Limb (tissue), 2 donors: ENCODE results near the gene ERGIC1.
"Not testable (repeated sequence)": the region's sequence is repeated elsewhere in the genome, so short reads cannot be mapped to it uniquely, and the experiment has no call there.

Source experiments
- DNase-seq, 2 donors: peaks; one replicate each; pipeline ENCODE4 v3.0.0-alpha.2; 2016; ENCODE audit errors: extremely low spot score in 2 of 2

Gene ERGIC1, protein sequence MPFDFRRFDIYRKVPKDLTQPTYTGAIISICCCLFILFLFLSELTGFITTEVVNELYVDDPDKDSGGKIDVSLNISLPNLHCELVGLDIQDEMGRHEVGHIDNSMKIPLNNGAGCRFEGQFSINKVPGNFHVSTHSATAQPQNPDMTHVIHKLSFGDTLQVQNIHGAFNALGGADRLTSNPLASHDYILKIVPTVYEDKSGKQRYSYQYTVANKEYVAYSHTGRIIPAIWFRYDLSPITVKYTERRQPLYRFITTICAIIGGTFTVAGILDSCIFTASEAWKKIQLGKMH

DNA sequence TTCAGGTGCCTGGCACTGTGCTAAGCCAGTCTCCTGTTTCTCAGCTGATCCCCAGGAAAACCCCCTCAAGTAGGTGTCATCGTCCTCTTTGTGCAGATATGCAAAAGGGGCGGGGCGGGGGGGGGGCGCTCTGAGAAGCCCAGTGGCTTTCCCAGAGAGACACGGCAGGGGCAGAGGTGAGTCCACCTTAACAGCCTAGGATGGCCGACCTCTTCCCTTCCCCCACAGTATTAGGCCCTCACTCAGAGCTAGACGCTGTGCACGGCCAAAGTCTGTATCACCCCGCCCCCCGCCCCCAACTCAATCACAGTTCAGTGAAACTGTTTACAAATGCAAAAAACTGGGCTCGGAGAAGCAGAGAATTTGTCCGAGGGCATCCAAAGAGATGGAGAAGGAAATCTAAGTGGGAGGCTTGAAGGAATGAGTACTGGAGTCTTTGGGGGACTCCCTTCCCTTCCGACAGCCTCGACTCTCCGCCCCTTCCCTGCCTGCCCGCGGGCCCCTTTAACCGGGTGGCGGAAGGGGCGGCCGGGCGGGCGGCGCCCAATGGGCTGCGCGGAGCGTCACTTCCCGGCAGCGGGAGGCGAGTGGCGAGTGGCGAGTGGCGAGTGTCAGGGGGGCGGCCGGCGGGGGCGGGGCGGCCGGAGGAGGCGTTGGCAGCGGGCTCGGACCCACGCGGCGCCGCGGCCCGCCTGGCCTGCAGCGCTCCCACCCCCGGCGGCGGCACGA lies at the start of gene ERGIC1:
Gene ERGIC1, plus strand, starts transcription at position 566 of the 729 bp plus-strand sequence. Its CDS starts 163 bp downstream, at position 729.
- DNase-seq = peak; percentile 63 to 89

DNA sequence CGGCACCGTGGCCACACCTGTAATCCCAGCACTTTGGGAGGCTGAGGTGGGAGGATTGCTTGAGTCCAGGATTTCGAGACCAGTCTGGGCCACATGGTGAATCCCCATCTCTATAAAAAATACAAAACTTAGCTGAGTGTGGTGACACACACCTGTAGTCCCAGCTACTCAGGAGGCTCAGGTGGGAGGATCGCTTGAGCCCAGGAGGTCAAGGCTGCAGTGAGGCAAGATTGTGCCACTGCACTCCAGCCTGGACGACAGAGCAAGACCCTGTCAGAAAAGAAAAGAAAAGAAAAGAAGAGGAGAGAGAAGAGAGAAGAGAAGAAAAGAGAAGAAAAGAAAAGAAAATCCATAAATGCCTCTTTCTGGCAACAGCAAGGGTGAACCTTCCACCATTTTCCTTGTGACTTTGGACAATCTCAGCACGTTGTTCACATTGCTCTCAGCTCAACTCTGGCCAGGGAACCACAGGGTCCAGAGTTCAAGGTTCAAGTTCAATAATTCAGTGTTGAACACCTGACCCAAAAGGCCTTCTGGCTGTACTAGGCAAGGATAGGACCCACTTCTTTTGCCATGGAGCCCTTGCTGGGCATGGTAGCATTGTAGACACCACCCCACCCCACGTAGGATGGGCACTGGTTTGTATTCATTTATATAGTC lies 48.5 kb upstream of the ERGIC1 start:
- DNase-seq = no peak

DNA sequence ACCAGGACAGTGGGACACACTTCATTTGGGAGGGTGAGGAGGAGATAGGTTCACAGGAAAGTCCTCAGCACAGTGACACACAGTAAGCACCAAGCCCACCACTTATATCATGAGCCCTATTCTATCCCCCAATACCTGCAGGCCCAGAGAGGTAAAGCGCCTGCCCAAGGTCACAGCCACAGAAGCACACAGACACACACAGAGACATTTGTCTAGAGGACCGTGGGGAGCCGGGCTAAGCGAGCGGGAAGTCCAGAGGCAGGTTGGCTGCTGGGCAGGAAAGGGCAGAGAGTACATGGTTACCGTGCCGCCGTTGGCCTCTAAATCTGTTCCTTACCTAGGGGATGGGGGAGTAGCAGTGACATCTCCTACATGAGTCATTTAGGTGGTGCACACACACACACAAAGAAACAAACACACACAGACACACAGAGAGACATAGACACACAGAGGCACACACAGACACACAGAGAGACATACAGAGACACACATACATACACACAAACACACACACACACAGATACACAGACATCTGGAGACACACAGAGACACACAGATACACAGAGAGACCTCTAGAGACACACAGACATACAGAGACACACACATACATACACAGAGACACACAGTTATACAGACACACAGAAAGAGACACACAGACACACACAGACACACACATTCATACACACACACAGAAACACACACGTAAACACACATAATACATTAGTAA lies 47.2 kb upstream of the ERGIC1 start:
- no peak for DNase-seq

DNA sequence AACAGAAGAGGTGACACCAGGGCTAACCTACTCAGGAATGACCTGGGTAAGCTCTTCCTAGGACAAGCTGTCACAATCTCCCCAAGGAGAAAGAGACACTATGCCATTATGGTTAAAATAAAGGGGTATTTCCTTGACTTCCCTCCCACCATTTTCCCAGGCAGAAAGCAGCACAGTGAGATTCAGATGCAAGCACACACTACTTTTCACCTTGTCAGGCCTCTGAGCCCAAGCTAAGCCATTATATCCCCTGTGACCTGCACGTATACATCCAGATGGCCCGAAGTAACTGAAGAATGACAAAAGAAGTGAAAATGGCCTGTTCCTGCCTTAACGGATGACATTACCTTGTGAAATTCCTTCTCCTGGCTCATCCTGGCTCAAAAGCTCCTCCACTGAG lies 46.5 kb upstream of the ERGIC1 start:
- not testable (repeated sequence) for DNase-seq

DNA sequence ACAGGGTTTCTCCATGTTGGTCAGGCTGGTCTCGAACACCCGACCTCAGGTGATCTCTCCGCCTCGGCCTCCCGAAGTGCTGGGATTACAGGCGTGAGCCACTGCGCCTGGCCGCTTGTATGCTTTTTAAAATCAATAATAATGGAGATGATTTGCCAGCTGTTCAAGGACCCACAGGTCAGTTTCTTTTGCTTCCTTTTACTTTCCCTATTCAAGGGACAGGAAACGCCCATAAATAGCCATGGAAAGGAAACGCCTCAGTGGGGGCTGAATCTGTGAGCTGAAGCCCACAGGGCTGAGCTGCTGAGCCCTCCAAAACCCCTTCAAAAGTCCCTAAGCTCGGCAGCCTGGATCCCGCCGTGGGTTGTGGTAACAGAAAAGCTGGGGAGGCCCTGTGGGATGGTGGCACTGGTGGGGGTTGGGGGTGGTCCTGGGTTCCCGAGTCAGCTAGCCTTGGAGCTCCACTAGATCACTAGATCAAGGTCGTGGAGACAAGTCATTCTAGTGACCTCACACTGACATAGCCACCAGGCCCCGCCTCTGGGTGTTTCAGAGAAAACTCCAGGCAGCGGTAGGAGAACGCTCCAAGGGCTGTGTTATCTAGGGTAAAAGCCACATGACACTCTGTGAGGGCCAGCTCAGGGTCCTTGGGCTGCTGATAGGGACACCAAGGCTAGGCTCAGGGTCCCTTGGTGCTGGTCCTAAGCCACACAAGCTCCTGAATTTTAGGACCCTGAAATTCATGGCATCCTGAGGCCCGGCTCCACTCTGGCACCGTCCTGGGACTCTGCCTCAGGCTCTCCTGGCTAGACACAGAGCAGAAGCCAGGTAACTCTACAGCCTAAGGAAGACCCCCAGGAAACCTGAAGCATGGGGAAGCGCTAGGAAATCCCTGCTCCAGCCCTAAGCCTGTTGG lies 45.0 kb upstream of the ERGIC1 start:
- DNase-seq = no peak

DNA sequence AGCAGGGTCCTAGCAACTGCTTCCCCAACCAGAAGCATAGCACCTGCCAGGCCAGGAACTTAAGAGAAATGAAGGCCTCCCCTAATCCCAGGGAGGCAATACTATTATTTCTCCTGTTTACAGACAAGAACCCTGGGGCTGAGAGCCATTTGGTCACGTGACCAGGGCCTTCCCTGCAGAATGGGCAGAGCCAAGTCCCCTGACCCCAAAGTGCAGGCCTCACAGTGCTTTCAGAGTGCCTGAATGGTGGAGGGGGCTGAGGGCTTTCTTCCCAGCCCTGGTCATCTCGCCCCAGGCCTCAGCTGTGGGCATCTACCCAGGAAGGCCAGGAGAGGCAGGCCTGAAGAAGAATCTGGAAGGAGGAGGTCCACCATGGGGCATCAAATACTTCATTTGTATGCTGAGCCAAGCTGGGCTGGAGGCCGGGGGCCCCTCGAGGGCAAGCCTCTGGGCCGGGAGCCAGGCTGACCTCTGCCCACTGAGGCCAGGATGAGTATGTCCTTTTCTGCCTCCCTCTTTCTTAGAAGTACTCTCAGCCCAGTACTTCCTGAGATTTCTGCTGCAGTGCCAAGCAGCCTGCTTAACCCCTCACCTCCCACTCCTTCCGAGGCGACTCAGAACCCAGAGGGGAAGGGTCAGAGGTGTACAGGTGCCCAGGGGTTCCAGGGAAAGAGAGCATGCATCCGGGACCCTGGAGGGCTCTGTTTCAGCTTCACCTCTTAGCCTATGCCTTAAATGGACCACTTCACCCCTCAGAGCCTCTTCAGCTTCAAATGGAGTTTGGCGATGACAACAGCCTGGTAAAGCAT lies 44.2 kb upstream of the ERGIC1 start:
- DNase-seq = no peak

DNA sequence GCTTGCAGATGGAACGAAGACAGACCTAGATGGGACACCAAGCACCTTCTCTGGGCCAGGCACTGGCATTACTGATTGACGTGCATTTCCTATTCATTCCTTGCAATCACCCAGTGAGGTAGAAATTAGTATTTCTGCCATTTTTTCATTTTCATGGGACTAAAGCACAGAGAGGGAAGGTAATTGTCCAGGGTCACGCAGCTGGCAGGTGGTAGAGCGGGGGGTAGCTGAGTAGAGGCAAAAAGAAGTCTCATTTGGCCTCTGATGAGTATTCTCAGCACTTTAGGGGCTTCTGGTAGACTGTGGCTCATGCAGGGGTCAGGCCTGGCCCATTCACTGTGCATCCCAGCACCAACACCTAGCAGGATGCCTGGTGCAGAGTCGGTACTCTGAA lies 43.6 kb upstream of the ERGIC1 start:
- no peak for DNase-seq

DNA sequence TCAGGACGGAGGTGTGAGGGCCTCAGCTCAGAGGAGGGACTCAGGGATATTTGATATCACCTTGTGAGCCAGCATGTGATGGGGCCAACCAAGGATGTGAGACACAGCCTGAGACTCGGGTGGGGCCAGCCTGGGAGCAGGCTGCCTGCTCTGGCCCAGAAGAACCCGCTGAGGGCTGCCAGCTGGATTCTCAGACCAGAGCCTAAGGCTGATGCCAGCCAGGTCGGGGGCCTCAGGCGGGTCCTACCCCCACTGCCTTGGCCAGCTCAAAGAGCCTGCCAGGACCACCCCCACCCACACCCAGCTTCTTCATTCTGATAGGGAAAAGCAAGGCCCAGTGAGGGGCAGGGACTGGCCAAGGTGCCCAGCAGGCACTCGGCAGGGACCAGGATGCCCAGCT lies 42.8 kb upstream of the ERGIC1 start:
- no peak for DNase-seq

DNA sequence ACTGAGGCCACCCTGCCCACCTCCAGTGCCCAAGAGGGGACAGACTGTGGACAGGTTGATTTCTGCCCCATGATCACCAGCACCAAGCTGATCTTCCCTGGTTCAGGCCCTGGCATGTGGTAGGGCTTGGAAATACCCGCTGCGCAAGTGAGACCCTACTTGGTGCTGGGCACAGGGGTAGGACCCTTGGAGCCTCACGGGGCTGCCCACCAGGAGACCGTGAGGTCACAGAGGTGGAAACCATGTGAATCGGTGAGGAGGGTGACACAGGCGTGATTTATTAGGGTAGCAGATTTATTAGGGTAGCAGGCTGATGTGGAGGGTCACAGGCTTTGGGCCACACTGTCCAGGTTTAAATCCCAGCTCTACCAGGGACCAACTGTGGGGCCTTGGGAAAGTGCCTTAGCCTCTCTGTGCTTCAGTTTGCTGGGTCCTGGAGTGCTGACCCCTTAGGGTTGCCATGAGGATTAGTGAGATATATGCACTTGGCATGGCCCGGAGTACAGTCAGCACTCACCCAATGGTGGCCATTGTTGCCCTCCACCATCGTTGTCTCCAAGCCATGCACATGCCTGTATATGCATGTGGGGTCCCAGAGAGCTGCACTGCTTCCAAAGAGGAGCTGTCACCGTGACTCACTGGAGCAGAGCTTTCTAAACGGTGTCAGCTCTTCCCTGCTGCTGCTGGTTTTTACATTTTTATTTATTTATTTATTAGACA lies 42.2 kb upstream of the ERGIC1 start:
- DNase-seq = no peak

DNA sequence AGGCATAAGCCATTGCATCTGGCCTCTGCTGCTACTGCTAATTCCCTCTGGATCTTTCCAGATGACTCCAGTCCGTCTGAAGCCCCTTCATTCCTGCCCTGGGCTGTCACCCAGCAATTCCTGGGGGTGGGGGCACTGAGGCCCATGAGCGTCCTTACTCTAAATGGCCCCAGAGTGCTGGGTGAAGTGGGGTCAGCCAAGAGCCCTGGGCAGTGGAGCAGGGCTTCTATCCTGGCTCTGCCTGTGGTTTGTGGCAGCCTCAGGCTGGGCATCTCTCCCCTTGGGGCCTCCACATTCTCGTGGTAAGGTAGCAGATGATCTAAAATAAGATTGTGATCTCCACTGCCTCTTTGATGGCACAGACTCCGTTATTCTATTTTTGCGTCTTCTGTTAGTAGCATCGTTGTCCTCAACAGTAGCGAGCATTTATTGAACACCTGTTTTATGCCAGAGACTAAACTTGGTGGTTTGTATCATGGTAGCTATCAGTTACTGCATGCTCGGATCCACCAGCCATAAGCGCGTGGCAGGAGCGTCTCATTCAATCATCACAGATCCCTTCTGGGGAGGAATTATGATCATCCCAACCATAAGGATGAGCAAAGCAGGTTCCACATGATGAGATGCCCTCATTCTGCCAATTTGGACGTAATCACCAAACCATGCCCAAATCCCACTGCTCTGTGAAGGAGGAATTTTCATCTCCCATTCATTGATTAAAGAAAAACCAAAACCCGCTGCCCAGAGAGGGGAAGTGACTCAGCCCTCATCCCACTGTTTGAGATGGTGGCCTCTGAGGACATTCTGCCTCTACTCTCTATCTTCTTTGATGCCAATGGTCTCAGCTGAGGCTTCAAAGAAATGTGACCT lies 41.1 kb upstream of the ERGIC1 start:
- DNase-seq = no peak

DNA sequence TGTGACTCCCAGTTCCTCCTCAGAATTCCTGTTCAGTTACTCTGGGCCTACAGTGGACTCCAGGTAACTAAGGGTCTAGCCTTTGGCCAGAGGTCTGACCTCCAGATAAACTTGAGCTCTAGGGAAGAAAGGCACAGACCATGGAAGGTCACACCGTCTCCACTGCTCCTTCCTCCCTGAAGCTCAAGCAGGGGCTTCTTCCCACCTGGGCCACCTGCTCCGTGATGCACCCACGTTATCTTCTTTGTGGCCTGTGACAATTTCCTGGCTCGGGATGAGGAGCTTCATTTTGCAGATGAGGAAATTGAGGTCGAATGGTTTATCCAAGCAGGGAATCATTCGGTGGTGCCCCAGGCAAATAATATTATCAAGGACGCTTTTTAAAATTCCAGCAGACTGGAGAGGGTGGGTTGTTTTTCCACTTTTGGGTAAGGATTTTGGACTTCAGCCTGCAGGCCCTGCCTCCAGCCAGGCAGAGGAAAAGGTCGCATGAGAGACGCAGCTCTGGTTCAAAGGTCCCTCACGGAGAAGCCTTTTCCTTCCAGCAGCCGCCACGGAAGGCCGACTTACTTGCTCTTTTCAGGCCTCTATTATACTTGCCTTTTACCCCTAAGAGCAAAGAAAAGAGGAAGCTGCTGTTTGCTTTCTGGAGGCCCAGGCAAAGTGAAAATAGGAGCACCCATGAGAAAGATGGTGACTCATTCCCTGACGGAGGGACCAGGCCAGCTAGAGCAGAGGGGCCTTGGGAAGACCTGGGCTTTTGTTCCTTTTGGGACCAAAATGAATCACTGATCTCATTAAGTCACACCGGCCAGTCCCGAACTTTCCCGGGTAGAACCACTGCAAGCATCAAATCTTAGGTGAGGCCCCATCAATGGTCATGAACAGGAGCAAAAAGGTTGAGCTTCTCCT lies 40.2 kb upstream of the ERGIC1 start:
- no peak for DNase-seq

DNA sequence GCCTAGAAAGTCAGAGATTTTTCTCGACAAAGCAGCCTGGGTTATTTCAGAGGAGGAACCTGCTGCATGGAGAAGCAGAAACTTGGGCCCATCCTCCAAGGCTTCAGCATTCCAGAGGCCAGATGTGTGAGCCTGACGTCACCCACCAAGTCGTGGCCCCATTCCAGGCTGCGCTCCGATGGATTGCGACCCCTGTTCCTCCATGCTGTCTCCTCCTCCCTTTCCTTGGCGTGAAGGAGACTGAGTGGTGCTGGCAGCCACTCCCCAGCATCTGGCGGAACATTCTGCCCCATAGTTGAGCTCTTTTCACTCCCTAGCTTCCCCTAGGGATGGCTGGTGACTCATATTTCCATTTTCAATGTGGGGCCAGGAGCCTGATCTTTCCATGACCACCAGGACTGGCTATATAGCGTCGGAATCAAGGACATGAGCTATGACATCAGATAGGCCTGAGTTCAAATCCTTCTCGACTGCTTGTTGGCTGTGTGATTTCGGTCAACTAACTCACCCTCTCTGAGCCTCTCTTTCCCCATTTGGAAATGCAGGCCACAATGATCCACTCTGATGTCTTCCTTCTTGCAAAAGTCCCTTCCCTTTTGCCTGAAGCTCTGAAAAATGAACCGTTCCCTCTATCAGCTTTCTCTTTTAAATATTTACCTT lies 38.6 kb upstream of the ERGIC1 start:
- peak; percentile 92 to 96 for DNase-seq

DNA sequence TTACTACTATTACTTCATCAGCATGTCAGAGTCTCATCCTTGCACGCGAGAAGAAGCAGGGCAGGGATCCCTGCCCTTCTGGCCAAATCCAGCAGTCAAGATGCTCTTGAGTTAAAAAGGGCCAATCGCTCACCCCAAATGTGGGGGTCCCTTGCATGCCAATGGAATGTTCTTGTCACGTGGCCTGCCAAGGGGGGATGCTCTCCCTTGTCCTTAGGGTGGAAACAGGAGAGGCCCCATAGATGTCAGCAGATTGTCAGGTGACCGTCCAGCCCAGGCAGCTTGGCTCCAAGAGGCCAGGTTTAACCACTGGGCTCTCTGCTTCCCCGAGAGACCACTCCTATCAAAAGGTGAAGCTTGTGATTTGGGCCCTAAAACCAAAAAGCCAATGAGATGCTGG lies 37.7 kb upstream of the ERGIC1 start:
- DNase-seq = no peak

DNA sequence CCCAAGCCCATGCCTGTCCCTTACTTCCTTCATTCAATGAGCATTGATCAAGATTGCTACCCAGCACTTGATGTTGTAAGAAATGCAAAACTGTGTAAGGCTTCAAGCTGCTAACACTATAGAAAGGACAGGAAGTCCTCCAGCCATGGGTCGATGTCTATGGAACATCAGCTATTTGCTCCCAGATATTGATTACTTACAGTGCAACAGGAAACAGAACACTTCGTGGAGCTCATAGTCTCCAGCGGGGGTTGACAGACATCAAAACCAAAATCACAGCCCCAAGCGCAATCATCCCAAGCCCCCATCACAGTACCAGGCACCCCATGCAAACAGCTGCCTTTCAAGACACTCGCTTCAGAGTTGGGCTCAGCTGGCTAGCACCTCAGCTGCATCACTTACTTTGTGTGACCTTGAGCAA lies 36.3 kb upstream of the ERGIC1 start:
- DNase-seq = no peak

DNA sequence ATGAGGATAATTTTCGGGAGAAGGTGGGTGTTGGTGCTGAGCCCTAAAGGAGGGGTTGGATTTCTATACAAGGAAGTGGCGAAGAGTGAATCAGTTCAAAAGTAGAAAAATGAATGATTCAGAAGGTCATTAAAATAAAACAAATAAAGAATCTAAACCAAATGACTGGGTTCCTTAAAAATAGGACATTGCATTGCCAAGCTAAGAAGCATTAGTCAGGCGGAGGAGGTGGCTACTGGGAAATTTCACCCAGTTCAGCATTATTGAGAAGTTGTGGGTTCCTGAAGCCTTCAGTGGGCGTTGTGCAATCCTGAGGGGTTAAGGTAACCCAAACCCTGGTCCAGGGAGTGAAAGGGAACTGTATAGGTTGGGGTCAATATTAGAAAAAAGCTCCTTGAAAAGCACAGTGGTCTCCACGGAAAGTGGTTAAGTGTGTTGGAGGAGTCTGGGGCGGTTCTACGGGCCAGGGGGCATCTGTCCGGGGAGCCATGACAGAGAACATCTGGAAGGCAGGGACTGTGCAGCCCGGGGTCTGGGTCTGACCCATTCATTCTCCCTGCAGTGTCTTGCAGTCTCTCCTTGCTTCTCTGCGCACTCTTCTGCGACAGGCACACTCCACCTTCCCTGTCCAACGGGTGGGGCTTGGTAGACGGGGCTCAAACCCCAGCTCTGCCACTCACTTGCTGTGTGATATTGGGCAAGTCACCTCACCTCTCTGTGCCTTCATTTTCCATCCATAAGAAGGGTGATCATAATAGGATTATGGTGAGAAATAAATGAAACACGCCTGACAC lies 35.4 kb upstream of the ERGIC1 start:
- no peak for DNase-seq

DNA sequence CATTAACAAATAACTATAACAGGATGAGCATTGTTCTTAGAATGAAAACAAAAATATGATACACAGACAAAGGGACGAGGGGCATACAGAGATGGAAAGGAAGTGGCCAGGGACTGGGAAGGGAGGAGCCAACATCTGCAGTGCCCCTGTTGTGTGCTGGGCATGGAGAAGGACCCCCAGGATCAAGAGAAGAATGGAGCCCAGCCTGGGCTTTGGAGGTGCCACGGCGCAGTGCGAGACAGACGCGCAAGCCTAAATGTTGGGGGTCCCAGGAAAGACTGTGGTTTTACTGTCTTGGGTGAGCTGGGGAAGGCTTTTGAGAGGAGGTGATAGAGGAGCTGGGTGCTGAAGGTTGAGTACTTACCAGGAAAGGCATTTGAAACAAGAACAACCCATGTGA lies 34.6 kb upstream of the ERGIC1 start:
- no peak for DNase-seq
